SK-N-SH (cell line): ENCODE results near the gene SMARCA2. TPM values are rescaled to one million over a fixed set of nuclear protein-coding genes. Genes with fewer than 3 reads are reported as not detected.

ENCODE experiments used
- CTCF ChIA-PET: fragments of 300-600, 350-600 bp; formaldehyde crosslinking; extraction: SDS; loops from one replicate; lab custom pipeline; 2021; lab: Yijun Ruan, JAX
- POLR2A ChIA-PET: fragments of 350-600 bp; sonication (Branson Sonifier 250); formaldehyde crosslinking; extraction: SDS; loops from one replicate; lab custom pipeline; 2020; ENCODE audit warnings: antibody characterized with exemption, inconsistent platforms; lab: Yijun Ruan, JAX
- DNase-seq: peaks from one replicate; pipeline ENCODE4 v3.0.0; 2012
- H2AFZ ChIP-seq: fragments of 200-600 bp; sonication (generic); 2 replicates; pipeline ENCODE4 v1.8.1; 2016; ENCODE audit warnings: antibody characterized with exemption, mild to moderate bottlenecking, low read depth
- H3F3A ChIP-seq: fragments of 200-600 bp; sonication (generic); replicated peaks from 2 replicates; pipeline ENCODE3; 2016; ENCODE audit warnings: antibody characterized with exemption, mild to moderate bottlenecking; ENCODE audit not compliant: insufficient read depth
- H3K27ac ChIP-seq, 2 experiments: fragments of 200-500 bp in 1 of 2; fragments of 200-600 bp in 1 of 2; sonication (Bioruptor generic) in 1 of 2; sonication (generic), shearing (Covaris generic) in 1 of 2; 2 replicates each; pipeline versions ENCODE4 v1.5.1 to v1.6.1; 2014 to 2016; ENCODE audit warnings: low read depth in 2 of 2, inconsistent platforms in 1 of 2, low read length in 1 of 2, mild to moderate bottlenecking in 1 of 2, mixed read lengths in 1 of 2
- H3K27me3 ChIP-seq: fragments of 200-600 bp; sonication (generic), shearing (Covaris generic); 2 replicates; pipeline ENCODE4 v1.6.1; 2016; ENCODE audit warnings: mixed run types; ENCODE audit not compliant: insufficient read depth
- H3K36me3 ChIP-seq, 2 experiments: fragments of 200-500 bp in 1 of 2; fragments of 200-600 bp in 1 of 2; sonication (Bioruptor generic) in 1 of 2; sonication (generic) in 1 of 2; replicated peaks in 1 of 2; 2 replicates each; pipeline versions ENCODE3 to v1.5.1; 2014 to 2016; ENCODE audit warnings: low read length in 1 of 2, mild to moderate bottlenecking in 1 of 2; ENCODE audit not compliant: insufficient read depth in 2 of 2, control insufficient read depth in 1 of 2
- H3K4me1 ChIP-seq, 2 experiments: fragments of 200-500 bp in 1 of 2; fragments of 200-600 bp in 1 of 2; sonication (Bioruptor generic) in 1 of 2; sonication (generic), shearing (Covaris generic) in 1 of 2; 2 replicates each; pipeline versions ENCODE4 v1.5.1 to v1.6.1; 2014 to 2016; ENCODE audit warnings: low read depth in 1 of 2, low read length in 1 of 2, mixed run types in 1 of 2; ENCODE audit not compliant: insufficient read depth in 2 of 2, control insufficient read depth in 1 of 2
- H3K4me2 ChIP-seq: fragments of 200-600 bp; sonication (generic), shearing (Covaris generic); 2 replicates; pipeline ENCODE4 v1.6.1; 2017; ENCODE audit warnings: mixed run types
- H3K4me3 ChIP-seq, 2 experiments: fragments of 200-500 bp in 1 of 2; fragments of 200-600 bp in 1 of 2; sonication (Bioruptor generic) in 1 of 2; sonication (generic), shearing (Covaris generic) in 1 of 2; 2 replicates each; pipeline versions ENCODE4 v1.5.1 to v1.8.1; 2014 to 2016; ENCODE audit warnings: low read depth in 2 of 2, inconsistent platforms in 1 of 2, low read length in 1 of 2, mild to moderate bottlenecking in 1 of 2, mixed read lengths in 1 of 2, moderate library complexity in 1 of 2
- H3K79me2 ChIP-seq: fragments of 200-600 bp; sonication (generic); 2 replicates; pipeline ENCODE4 v1.8.1; 2017; ENCODE audit warnings: mild to moderate bottlenecking; ENCODE audit not compliant: insufficient read depth
- H3K9ac ChIP-seq: fragments of 200-600 bp; sonication (generic); 2 replicates; pipeline ENCODE4 v1.6.1; 2017; ENCODE audit warnings: mixed run types
- H3K9me2 ChIP-seq: fragments of 200-600 bp; sonication (generic); 2 replicates; pipeline ENCODE4 v1.6.1; 2017; ENCODE audit warnings: mixed run types
- H3K9me3 ChIP-seq: fragments of 200-600 bp; sonication (generic); 2 replicates; pipeline ENCODE4 v1.6.1; 2017; ENCODE audit warnings: mixed run types, mild to moderate bottlenecking, moderate library complexity
- H4K20me1 ChIP-seq: fragments of 200-600 bp; sonication (generic); 2 replicates; pipeline ENCODE4 v1.6.1; 2017; ENCODE audit warnings: mild to moderate bottlenecking, mixed run types; ENCODE audit not compliant: insufficient read depth
- CHD2 ChIP-seq: fragments of 150-350 bp; IDR thresholded peaks from 2 replicates; pipeline ENCODE4 v1.6.1; 2018; ENCODE audit warnings: low read length; ENCODE audit not compliant: partially characterized antibody
- ELF1 ChIP-seq: IDR thresholded peaks from 2 replicates; pipeline ENCODE4 v1.4.0; 2012
- FOXJ3 ChIP-seq: sonication (generic); formaldehyde crosslinking; IDR thresholded peaks from 2 replicates; pipeline ENCODE4 v1.5.1; 2020; ENCODE audit warnings: mild to moderate bottlenecking, missing genetic modification reagents
- FOXM1 ChIP-seq: IDR thresholded peaks from 2 replicates; pipeline ENCODE4 v1.4.0; 2012; ENCODE audit warnings: low read depth, mild to moderate bottlenecking
- GATA2 ChIP-seq: sonication (generic); formaldehyde crosslinking; IDR thresholded peaks from 2 replicates; pipeline ENCODE4 v1.5.0; 2020; ENCODE audit warnings: mild to moderate bottlenecking, missing genetic modification reagents
- MEF2A ChIP-seq: IDR thresholded peaks from 2 replicates; pipeline ENCODE4 v1.4.0; 2012; ENCODE audit warnings: low read depth, borderline replicate concordance
- NFIC ChIP-seq: IDR thresholded peaks from 2 replicates; pipeline ENCODE4 v1.4.0; 2012; ENCODE audit warnings: borderline replicate concordance
- NRF1 ChIP-seq: IDR thresholded peaks from 2 replicates; pipeline ENCODE4 v1.6.1; 2012; ENCODE audit warnings: low read depth, mild to moderate bottlenecking, low read length
- PBX3 ChIP-seq: IDR thresholded peaks from 2 replicates; pipeline ENCODE4; 2012
- POLR2AphosphoS5 ChIP-seq: IDR thresholded peaks from 2 replicates; pipeline ENCODE4 v1.6.1; 2012; ENCODE audit warnings: low read depth, low read length
- RCOR1 ChIP-seq: fragments of 150-350 bp; IDR thresholded peaks from 2 replicates; pipeline ENCODE4 v1.6.1; 2017; ENCODE audit warnings: antibody characterized with exemption, low read length
- RFX5 ChIP-seq: IDR thresholded peaks from 2 replicates; pipeline ENCODE4 v1.6.1; 2012; ENCODE audit warnings: mild to moderate bottlenecking, improper control_type of control experiment, low read length
- SIN3A ChIP-seq: IDR thresholded peaks from 2 replicates; pipeline ENCODE4 v1.6.1; 2012; ENCODE audit warnings: low read depth, mild to moderate bottlenecking, low read length, moderate library complexity, borderline replicate concordance
- TAF1 ChIP-seq: IDR thresholded peaks from 2 replicates; pipeline ENCODE4 v1.6.1; 2012; ENCODE audit warnings: low read depth, mild to moderate bottlenecking, low read length, moderate library complexity, borderline replicate concordance
- TCF12 ChIP-seq: IDR thresholded peaks from 2 replicates; pipeline ENCODE4 v1.4.0; 2012
- TEAD4 ChIP-seq: IDR thresholded peaks from 2 replicates; pipeline ENCODE4 v1.4.0; 2012; ENCODE audit warnings: mild to moderate bottlenecking, borderline replicate concordance; ENCODE audit not compliant: insufficient read depth
- USF2 ChIP-seq: fragments of 150-350 bp; IDR thresholded peaks from 2 replicates; pipeline ENCODE4 v1.6.1; 2017; ENCODE audit warnings: antibody characterized with exemption, low read length, low read depth, borderline replicate concordance
- YY1 ChIP-seq: IDR thresholded peaks from 2 replicates; pipeline ENCODE4 v1.4.0; 2012; ENCODE audit warnings: low read depth, mild to moderate bottlenecking
- ZBTB33 ChIP-seq: IDR thresholded peaks from 2 replicates; pipeline ENCODE4 v1.4.0; 2012; ENCODE audit warnings: low read depth, borderline replicate concordance
- WGBS: methylation state at CpG from one replicate; pipeline ENCODE4 v1.1.6; 2017; ENCODE audit warnings: low lambda C conversion rate; 5-methylcytosine and 5-hydroxymethylcytosine counted together
- polyA plus RNA-seq, 3 experiments: library from polyadenylated mRNA; depleted of rRNA; stranded (reverse); fragments of >200 nt; gene quantifications; 2 replicates each; pipeline ENCODE4 v1.2.3, GENCODE V29; 2012
- TF ChIP-seq, protein P1 (sequence below): IDR thresholded peaks from 2 replicates; pipeline ENCODE4 v1.6.1; 2012; ENCODE audit warnings: mild to moderate bottlenecking, low read depth, low read length, moderate library complexity
- TF ChIP-seq, protein P2 (sequence below): fragments of 200-600 bp; sonication (generic); IDR thresholded peaks from 2 replicates; pipeline ENCODE4 v1.6.1; 2017; ENCODE audit warnings: antibody characterized with exemption, mild to moderate bottlenecking, moderate library complexity

SMARCA2 gene
- polyA plus RNA-seq (2012; rRNA removed), result 17.4 and 18.4 TPM in 2 replicates
- polyA plus RNA-seq (2012; cell fraction: cytosol; rRNA removed), result 21.8 and 23.8 TPM in 2 replicates
- polyA plus RNA-seq (2012; cell fraction: nucleus; rRNA removed), result 22.4 and 24.9 TPM in 2 replicates

DNA sequence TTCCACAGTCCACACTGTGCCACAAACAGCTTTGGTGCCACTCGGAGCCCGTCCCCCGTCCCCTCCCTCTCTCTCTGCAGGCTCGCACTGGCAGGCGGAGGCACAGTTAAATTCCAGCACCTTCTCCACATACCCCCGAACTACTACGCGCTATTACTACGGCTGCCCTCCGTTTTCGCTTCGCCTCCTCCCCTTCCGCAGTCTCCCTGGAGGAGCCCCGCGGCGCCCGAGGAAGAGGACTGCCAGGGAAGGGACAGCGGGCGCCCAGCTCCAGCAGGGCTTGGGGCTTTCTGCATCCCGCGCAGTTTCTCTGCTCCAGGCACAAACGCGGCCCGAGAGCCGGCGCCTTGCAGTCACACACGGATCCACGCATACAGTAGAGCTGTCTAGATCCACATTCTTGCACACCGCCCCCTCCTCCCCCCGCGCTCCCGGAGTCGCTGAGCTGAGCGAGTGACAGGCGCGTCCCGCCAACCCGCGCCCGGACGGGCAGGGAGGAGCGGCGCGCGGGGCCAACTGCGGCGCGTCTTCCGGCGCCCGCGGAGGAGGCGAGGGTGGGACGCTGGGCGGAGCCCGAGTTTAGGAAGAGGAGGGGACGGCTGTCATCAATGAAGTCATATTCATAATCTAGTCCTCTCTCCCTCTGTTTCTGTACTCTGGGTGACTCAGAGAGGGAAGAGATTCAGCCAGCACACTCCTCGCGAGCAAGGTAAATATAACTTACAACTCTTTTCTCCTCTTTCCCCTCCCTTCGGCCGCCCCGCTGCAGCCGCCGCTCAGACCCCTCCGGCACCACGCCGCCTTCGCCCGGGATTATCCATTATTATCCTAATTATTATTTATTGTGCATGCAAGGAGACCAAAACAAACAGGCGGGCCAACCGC is at the start of gene SMARCA2:
SMARCA2 (plus strand) TSS at position 652 of the 885 bp plus-strand sequence. CDS start 13,676 bp downstream, outside the sequence.
- peak within 1 kb of the TSS; percentile 90 to 97 for H3K4me3 ChIP-seq
- no peaks in the 10 kb centered on the region for H3K9me3 ChIP-seq
- peaks cover 14% of the 10 kb centered on the region for H3F3A ChIP-seq
- no peaks in the 10 kb centered on the region; the same call in 1 of the 2 replicates for H3K27me3 ChIP-seq
- peak within 1 kb of the TSS; percentile 95 for H3K4me2 ChIP-seq
- peak within 1 kb of the TSS; percentile 59 for H3K9ac ChIP-seq
- peak; percentile 94 for DNase-seq
- H3K27ac ChIP-seq, result peak within 1 kb of the TSS; percentile 50 to 76
- no peaks in the 10 kb centered on the region for H4K20me1 ChIP-seq
- H3K4me1 ChIP-seq, result peaks cover 2 to 5% of the 10 kb centered on the region in 2 experiments; a peak in 3 of 4 replicates
- ChIA-PET CTCF (interaction anchor here (0.6 to 1.0 kb wide), 2 partner anchors 13 to 1043 kb away, joined by 3 read pairs; no protein-coding TSS in a partner anchor), POLR2A (no interaction called here)
- no peaks in the 10 kb centered on the region for H3K36me3 ChIP-seq
- no peaks in the 10 kb centered on the region for H3K9me2 ChIP-seq
- peak within 1 kb of the TSS; percentile 99 for H2AFZ ChIP-seq
- H3K79me2 ChIP-seq, result peaks cover 21% of the 10 kb centered on the region
- under 1% methylated on average over 30 of the region's 71 CpGs for WGBS
- TF ChIP-seq GATA2 (no peak), ELF1 (no peak; the same call in 1 of the 2 replicates), PBX3 (peak; percentile 99), POLR2AphosphoS5 (no peak), NRF1 (peak; percentile 38; the same call in 1 of the 2 replicates), MEF2A (no peak), NFIC (no peak), TCF12 (no peak), USF2 (no peak), FOXM1 (no peak), TEAD4 (no peak), RCOR1 (peak; percentile 4; the same call in 1 of the 2 replicates), YY1 (no peak), CHD2 (peak; percentile 73), RFX5 (no peak), ZBTB33 (no peak), FOXJ3 (CRISPR knock-in tag) (no peak), TAF1 (no peak; the same call in 1 of the 2 replicates), SIN3A (peak; percentile 83; the same call in 1 of the 2 replicates)
- TF ChIP-seq, protein P1, sequence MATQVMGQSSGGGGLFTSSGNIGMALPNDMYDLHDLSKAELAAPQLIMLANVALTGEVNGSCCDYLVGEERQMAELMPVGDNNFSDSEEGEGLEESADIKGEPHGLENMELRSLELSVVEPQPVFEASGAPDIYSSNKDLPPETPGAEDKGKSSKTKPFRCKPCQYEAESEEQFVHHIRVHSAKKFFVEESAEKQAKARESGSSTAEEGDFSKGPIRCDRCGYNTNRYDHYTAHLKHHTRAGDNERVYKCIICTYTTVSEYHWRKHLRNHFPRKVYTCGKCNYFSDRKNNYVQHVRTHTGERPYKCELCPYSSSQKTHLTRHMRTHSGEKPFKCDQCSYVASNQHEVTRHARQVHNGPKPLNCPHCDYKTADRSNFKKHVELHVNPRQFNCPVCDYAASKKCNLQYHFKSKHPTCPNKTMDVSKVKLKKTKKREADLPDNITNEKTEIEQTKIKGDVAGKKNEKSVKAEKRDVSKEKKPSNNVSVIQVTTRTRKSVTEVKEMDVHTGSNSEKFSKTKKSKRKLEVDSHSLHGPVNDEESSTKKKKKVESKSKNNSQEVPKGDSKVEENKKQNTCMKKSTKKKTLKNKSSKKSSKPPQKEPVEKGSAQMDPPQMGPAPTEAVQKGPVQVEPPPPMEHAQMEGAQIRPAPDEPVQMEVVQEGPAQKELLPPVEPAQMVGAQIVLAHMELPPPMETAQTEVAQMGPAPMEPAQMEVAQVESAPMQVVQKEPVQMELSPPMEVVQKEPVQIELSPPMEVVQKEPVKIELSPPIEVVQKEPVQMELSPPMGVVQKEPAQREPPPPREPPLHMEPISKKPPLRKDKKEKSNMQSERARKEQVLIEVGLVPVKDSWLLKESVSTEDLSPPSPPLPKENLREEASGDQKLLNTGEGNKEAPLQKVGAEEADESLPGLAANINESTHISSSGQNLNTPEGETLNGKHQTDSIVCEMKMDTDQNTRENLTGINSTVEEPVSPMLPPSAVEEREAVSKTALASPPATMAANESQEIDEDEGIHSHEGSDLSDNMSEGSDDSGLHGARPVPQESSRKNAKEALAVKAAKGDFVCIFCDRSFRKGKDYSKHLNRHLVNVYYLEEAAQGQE, result no peak
- TF ChIP-seq, protein P2, sequence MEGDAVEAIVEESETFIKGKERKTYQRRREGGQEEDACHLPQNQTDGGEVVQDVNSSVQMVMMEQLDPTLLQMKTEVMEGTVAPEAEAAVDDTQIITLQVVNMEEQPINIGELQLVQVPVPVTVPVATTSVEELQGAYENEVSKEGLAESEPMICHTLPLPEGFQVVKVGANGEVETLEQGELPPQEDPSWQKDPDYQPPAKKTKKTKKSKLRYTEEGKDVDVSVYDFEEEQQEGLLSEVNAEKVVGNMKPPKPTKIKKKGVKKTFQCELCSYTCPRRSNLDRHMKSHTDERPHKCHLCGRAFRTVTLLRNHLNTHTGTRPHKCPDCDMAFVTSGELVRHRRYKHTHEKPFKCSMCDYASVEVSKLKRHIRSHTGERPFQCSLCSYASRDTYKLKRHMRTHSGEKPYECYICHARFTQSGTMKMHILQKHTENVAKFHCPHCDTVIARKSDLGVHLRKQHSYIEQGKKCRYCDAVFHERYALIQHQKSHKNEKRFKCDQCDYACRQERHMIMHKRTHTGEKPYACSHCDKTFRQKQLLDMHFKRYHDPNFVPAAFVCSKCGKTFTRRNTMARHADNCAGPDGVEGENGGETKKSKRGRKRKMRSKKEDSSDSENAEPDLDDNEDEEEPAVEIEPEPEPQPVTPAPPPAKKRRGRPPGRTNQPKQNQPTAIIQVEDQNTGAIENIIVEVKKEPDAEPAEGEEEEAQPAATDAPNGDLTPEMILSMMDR, result no peak
